Measurements from ENCODE around the gene MLPH.

DNA sequence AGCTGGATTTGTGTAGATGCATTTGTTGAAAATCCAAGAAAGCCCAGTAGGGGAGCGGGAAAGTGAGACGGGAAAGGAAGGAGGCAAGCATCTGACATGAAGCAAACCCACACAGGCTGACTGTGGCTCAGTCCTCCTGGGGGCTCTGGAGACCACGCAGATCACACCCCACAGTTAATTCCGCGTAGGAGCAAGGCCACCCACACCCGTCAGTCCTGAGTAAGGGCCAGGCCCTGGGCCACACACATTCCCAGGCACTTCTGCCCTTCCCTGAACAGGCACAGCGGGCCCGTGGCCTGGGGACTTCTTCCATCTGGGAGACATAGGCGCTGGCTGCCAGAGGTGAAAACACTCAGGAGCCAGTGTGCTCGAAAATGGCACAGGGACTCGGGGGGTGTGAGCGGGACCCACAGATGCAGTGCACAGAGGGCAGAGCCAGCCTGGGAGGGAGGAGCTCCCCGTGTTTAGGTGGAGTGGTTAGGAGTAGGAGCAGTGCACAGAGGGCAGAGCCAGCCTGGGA lies 59.9 kb downstream of the MLPH start:
- TF ChIP-seq POLR2AphosphoS5 (IDR thresholded peaks at IDR 0.05; ENCODE audit: low read depth, low read length) (no peak), POLR2A (IDR thresholded peaks at IDR 0.05; ENCODE audit: low read depth, low read length) (no peak), TAF1 (IDR thresholded peaks at IDR 0.05; ENCODE audit: low read depth, low read length) (no peak), POU2F2 (IDR thresholded peaks at IDR 0.05; ENCODE audit: low read depth, low read length) (no peak), SPI1 (IDR thresholded peaks at IDR 0.05; ENCODE audit: low read depth, low read length) (no peak)
